Measurements from ENCODE around the gene IGF2BP2. TPM values are rescaled to one million over a fixed set of nuclear protein-coding genes. Genes with fewer than 3 reads are reported as not detected.

IGF2BP2 gene
- total and polyA plus RNA-seq, 2 donors (not counting 1 experiment from before 2014, with no cell fraction given) = 0.01 TPM; not detected in 1

DNA sequence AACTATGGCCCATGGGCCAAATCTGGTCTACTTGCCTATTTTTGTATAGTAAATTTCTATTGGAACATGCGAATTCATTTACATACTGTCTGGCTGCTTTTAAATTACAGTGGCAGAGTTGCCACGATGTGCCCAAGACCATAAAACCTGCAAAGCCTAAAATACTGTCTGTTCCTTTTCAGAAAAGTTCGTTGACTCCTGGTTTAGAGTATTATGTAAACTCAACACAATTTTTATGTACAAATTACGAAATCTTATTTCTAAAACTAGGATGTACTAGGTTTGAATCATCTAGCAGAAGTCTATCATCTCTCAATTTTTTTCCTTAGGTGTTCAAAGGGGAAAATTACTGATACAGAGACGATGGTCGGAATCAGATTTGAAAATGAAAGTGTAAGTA is 211.8 kb downstream of the IGF2BP2 start:
- WGBS (ENCODE audit: insufficient coverage) = no CpG with 5 or more reads among the region's 6 CpGs
- Mint-ChIP-seq H3K27me3 (no peaks in the 10 kb centered on the region), H3K27ac (no peak overlapping the region), H3K4me1 (no peaks in the 10 kb centered on the region), H3K4me3 (no peak overlapping the region), H3K9me3 (ENCODE audit: insufficient read depth) (no peaks in the 10 kb centered on the region)
- H3K4me2 ChIP-seq (replicated peaks; ENCODE audit: low read depth, low read length, poor library complexity, severe bottlenecking) = no peak overlapping the region
- TF ChIP-seq, protein P1, sequence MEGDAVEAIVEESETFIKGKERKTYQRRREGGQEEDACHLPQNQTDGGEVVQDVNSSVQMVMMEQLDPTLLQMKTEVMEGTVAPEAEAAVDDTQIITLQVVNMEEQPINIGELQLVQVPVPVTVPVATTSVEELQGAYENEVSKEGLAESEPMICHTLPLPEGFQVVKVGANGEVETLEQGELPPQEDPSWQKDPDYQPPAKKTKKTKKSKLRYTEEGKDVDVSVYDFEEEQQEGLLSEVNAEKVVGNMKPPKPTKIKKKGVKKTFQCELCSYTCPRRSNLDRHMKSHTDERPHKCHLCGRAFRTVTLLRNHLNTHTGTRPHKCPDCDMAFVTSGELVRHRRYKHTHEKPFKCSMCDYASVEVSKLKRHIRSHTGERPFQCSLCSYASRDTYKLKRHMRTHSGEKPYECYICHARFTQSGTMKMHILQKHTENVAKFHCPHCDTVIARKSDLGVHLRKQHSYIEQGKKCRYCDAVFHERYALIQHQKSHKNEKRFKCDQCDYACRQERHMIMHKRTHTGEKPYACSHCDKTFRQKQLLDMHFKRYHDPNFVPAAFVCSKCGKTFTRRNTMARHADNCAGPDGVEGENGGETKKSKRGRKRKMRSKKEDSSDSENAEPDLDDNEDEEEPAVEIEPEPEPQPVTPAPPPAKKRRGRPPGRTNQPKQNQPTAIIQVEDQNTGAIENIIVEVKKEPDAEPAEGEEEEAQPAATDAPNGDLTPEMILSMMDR (IDR thresholded peaks at IDR 0.05) = no peak
- no peak for TF ChIP-seq EZH2 (IDR thresholded peaks at IDR 0.05; ENCODE audit: borderline replicate concordance, insufficient read depth, low read depth, low read length, poor library complexity, severe bottlenecking)
- ChIA-PET CTCF (no interaction called here), POLR2A (no interaction called here)
- intact Hi-C loops (cut with micrococcal nuclease) = no loop called here
- H3K9ac ChIP-seq (ENCODE audit: low read length) = no peak overlapping the region
- H3K4me3 ChIP-seq (ENCODE audit: control extremely low read depth in 1 of 5, extremely low read depth in 1 of 5, insufficient read depth in 1 of 5, low read depth in 2 of 5, low read length in 4 of 5) = no peak overlapping the region
- H3K4me1 ChIP-seq (ENCODE audit: control insufficient read depth in 2 of 2, insufficient read depth in 2 of 2, low read length in 2 of 2) = no peaks in the 10 kb centered on the region
- peaks cover 3 to 81% of the 10 kb centered on the region in 2 experiments for H3K36me3 ChIP-seq (replicated peaks in 1 of 2; ENCODE audit: control extremely low read depth in 1 of 2, control insufficient read depth in 1 of 2, extremely low read depth in 1 of 2, insufficient read depth in 2 of 2, low read length in 1 of 2)
- no peak overlapping the region for H2AFZ ChIP-seq (ENCODE audit: insufficient read depth, low read depth, low read length, poor library complexity, severe bottlenecking)
- no peaks in the 10 kb centered on the region for H3K27me3 ChIP-seq (replicated peaks in 1 of 4; ENCODE audit: control extremely low read depth in 1 of 4, control insufficient read depth in 3 of 4, insufficient read depth in 4 of 4, low read length in 3 of 4)
- DNase-seq (no peak), ATAC-seq (ENCODE audit: low read depth) (no peak)
- H4K20me1 ChIP-seq (ENCODE audit: control insufficient read depth, insufficient read depth, low read length, poor library complexity, severe bottlenecking) = no peaks in the 10 kb centered on the region
- H3K79me2 ChIP-seq (ENCODE audit: control insufficient read depth, insufficient read depth, low read length) = no peaks in the 10 kb centered on the region
- H3K27ac ChIP-seq (ENCODE audit: low read length in 2 of 2) = no peak overlapping the region
- H3K9me3 ChIP-seq (ENCODE audit: control extremely low read depth in 1 of 3, control insufficient read depth in 2 of 3, insufficient read depth in 1 of 3, low read length in 2 of 3) = no peaks in the 10 kb centered on the region

DNA sequence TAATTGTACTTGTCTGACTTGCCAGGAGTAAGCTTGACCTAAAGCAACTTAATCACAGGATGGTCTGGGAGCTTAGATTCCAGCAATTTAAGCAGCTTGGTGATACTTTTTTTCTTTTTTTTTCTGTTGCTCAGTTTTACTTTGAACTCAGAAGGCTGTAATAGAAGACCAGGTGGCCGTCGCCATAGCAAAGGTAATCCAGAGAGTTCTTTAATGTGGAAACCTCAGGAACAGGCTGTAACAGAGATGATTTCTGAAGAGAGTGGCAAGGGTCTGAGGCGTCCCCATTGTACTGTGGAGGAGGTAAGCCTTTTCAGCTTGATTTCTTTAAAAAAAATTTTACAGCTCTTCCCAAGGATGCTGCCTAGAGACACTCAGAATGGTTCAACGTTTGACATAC is 218.6 kb downstream of the IGF2BP2 start:
- Mint-ChIP-seq H3K27ac (no peak overlapping the region), H3K4me1 (no peaks in the 10 kb centered on the region), H3K27me3 (no peaks in the 10 kb centered on the region), H3K9me3 (ENCODE audit: insufficient read depth) (no peaks in the 10 kb centered on the region), H3K4me3 (no peak overlapping the region)
- H2AFZ ChIP-seq (ENCODE audit: insufficient read depth, low read depth, low read length, poor library complexity, severe bottlenecking) = no peak overlapping the region
- no peak overlapping the region for H3K27ac ChIP-seq (ENCODE audit: low read length in 2 of 2)
- intact Hi-C loops (cut with micrococcal nuclease) = no loop called here
- peaks cover 3 to 74% of the 10 kb centered on the region in 2 experiments for H3K36me3 ChIP-seq (replicated peaks in 1 of 2; ENCODE audit: control extremely low read depth in 1 of 2, control insufficient read depth in 1 of 2, extremely low read depth in 1 of 2, insufficient read depth in 2 of 2, low read length in 1 of 2)
- ChIA-PET CTCF (interaction anchor here (1.4 kb wide), 1 partner anchor 55 kb away, joined by 3 read pairs; no protein-coding TSS in a partner anchor), POLR2A (no interaction called here)
- no peaks in the 10 kb centered on the region for H4K20me1 ChIP-seq (ENCODE audit: control insufficient read depth, insufficient read depth, low read length, poor library complexity, severe bottlenecking)
- H3K9me3 ChIP-seq (ENCODE audit: control extremely low read depth in 1 of 3, control insufficient read depth in 2 of 3, insufficient read depth in 1 of 3, low read length in 2 of 3) = no peaks in the 10 kb centered on the region
- no peaks in the 10 kb centered on the region for H3K27me3 ChIP-seq (replicated peaks in 1 of 4; ENCODE audit: control extremely low read depth in 1 of 4, control insufficient read depth in 3 of 4, insufficient read depth in 4 of 4, low read length in 3 of 4)
- WGBS (ENCODE audit: insufficient coverage) = 100% methylated on average over 2 of the region's 4 CpGs
- DNase-seq = no peak
- ATAC-seq (ENCODE audit: low read depth) = no peak
- no peak for TF ChIP-seq EZH2 (IDR thresholded peaks at IDR 0.05; ENCODE audit: borderline replicate concordance, insufficient read depth, low read depth, low read length, poor library complexity, severe bottlenecking)
- TF ChIP-seq, protein P1 (IDR thresholded peaks at IDR 0.05) = no peak
- H3K4me1 ChIP-seq (ENCODE audit: control insufficient read depth in 2 of 2, insufficient read depth in 2 of 2, low read length in 2 of 2) = no peaks in the 10 kb centered on the region
- H3K4me3 ChIP-seq (ENCODE audit: control extremely low read depth in 1 of 5, extremely low read depth in 1 of 5, insufficient read depth in 1 of 5, low read depth in 2 of 5, low read length in 4 of 5) = no peak overlapping the region
- H3K79me2 ChIP-seq (ENCODE audit: control insufficient read depth, insufficient read depth, low read length) = peaks cover 19% of the 10 kb centered on the region
- no peak overlapping the region for H3K9ac ChIP-seq (ENCODE audit: low read length)
- H3K4me2 ChIP-seq (replicated peaks; ENCODE audit: low read depth, low read length, poor library complexity, severe bottlenecking) = no peak overlapping the region
